Measurements from ENCODE around the gene GDF7.
A peak's percentile ranks its signal among the peaks of the same experiment; 100 is the strongest.

DNA sequence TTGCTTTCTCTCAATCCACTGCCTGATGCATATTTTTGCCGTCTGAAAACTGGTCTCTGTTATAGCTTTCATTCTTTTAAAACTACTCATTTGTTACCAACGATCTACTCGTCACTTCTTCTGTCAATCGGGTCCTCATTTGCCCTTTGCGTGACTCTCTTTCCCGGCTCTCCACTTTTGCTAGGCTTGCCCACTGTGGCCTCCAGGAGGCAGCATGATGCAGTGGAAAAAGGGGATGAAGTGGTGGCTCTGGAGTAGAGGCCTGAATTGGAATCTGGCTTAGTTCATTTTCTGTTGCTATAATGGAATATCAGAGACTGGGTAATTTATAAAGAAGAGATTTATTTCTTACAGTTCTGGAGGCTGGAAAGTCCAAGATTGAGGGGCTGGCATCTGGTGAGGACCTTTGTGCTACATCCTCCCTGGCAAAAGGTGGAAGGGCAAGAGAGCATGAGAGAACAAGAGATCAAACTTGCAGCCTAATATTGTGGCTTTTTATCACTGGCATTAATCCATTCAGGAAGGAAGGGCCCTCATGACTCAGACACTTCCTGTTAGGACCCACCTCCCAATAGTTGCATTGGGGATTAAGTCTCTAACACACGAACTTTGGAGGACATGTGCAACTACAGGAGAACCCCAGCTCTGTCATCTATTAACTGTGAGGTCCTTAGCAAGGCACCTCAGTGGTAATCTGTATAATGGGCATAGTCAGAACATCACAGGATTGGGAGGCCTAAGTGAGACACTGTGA, 15.4 kb downstream of the GDF7 start:
- TF ChIP-seq, protein P1, sequence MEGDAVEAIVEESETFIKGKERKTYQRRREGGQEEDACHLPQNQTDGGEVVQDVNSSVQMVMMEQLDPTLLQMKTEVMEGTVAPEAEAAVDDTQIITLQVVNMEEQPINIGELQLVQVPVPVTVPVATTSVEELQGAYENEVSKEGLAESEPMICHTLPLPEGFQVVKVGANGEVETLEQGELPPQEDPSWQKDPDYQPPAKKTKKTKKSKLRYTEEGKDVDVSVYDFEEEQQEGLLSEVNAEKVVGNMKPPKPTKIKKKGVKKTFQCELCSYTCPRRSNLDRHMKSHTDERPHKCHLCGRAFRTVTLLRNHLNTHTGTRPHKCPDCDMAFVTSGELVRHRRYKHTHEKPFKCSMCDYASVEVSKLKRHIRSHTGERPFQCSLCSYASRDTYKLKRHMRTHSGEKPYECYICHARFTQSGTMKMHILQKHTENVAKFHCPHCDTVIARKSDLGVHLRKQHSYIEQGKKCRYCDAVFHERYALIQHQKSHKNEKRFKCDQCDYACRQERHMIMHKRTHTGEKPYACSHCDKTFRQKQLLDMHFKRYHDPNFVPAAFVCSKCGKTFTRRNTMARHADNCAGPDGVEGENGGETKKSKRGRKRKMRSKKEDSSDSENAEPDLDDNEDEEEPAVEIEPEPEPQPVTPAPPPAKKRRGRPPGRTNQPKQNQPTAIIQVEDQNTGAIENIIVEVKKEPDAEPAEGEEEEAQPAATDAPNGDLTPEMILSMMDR (optimal IDR thresholded peaks at IDR 0.05 in 1 of 3, IDR thresholded peaks at IDR 0.05 in 1 of 3, conservative IDR thresholded peaks at IDR 0.05 in 1 of 3; ENCODE audit: extremely low read depth in 1 of 3, insufficient read depth in 2 of 3, low read length in 3 of 3): peak; percentile 23 to 53 (median 32)
- no peak for TF ChIP-seq EZH2 (IDR thresholded peaks at IDR 0.05; ENCODE audit: low read length)
